NCI-H2227 (cell line): ENCODE data around the gene CCDC63.

ENCODE experiments used
- DNase-seq: peaks from one replicate; lab custom pipeline; 2025; ENCODE audit not compliant: unreplicated experiment; lab: John Stamatoyannopoulos, UW

CCDC63 gene

GRCh38 chr12:110883251-110883650, 36.5 kb downstream of the CCDC63 start:
- DNase-seq: no peak

- DNase-seq: peak; percentile 46
Observed at GRCh38 chr12:110885152-110885840, 38.5 kb downstream of the CCDC63 start.

- DNase-seq: no peak
Observed at GRCh38 chr12:110888256-110888991, 41.6 kb downstream of the CCDC63 start.

DNA sequence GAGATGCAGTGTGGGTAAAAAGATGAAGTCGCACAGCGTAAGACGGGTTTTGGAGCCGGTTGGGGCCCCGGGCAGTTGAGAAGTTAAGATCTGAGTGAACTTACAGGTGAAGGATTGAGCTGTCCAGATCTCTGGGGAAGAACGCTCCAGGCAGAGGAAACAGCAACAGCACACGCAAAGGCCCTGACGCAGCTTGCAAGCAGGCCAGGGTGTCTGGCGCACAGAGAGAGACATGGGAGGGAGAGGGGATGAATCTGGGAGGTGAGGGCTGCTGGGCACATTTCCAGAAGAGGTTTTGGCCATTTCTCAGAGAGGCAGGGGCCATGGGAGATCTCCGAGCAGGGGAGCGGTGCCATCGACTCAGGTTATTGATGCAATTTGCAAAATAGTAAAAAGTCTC, 42.6 kb downstream of the CCDC63 start:
- no peak for DNase-seq

GRCh38 chr12:110893956-110894355, 47.2 kb downstream of the CCDC63 start:
- DNase-seq: no peak

- DNase-seq: no peak
Observed at GRCh38 chr12:110896559-110896958, 49.8 kb downstream of the CCDC63 start.

- DNase-seq: no peak
Observed at GRCh38 chr12:110901401-110901800, 54.6 kb downstream of the CCDC63 start.

GRCh38 chr12:110903511-110903910, 56.7 kb downstream of the CCDC63 start:
- DNase-seq: no peak

DNA sequence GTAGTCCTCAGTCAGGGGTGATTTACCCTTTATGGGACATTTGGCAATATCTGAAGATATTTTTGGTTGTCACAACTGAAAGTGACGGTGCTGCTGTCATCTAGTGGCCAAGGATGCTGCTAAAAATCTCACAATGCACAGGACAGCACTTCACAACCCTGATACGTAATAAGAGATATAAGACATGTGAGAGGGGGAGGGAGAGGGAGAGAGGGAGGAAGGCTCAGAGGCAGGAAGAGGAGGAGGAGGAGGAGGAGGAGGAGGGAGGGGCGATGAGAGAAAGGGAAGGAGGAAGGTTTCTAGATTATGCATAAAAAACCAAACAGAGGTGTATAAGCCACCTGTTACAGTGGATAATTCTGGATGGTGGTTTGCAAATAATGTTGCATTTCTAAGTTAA, 59.3 kb downstream of the CCDC63 start:
- DNase-seq: no peak

- no peak for DNase-seq
Observed at GRCh38 chr12:110906516-110906915, 59.7 kb downstream of the CCDC63 start.

DNA sequence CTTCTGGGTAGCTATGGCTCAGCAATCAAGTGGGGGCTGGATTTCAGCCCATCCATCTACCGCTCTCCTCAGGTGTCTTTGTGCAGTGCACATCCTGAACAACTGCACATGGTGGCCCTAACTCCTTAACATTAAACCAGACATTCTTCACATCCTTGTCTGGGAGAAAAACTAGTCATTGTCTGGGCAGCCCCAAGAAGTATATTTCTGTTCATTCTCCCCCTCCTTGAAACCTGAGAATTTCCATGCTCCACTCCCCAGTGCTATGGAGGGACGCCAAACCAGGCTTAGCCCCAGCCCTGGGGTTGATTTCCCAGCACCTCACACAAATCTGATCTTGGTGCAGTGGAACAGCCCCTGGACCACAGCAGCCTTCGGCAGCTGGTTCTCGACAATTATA, 60.2 kb downstream of the CCDC63 start:
- no peak for DNase-seq

DNA sequence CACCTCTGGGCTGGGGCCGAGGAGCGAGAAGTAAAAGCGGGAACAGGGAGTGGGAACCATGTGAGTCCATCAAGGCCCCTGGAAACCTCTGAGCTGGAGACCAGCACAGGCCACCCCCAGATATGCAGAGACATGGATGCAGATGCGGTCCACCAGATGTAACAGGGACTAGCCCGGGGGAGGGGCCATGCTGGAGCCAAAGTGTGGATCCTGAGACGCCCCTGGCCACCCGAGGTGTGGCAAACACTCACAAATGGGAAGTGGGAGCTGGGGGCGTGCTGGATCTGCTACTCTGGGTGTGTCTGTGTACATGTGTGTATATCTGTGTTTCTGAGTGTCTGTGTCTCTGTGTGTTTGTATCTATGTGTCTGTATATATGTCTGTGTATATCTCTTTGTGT, 60.8 kb downstream of the CCDC63 start:
- no peak for DNase-seq

GRCh38 chr12:110908377-110909152, 61.8 kb downstream of the CCDC63 start:
- DNase-seq: no peak

DNA sequence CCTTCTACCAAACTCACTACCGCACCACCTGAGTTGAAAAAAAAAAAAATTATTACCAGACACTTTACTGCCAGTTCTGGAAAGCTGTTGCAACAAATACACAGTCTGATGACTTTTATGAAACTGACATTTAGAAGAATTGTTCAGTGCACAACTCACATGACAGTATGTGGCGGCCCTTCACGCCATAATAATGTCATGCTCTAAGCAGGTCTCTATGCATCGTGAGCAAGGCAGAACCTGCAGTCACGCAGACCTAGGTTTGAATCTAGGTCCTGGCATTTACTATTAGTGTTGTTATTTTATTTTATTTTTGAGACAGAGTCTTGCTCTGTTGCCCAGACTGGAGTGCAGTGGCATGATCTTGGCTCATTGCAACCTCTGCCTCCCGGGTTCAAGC, 65.5 kb downstream of the CCDC63 start:
- no peak for DNase-seq

DNA sequence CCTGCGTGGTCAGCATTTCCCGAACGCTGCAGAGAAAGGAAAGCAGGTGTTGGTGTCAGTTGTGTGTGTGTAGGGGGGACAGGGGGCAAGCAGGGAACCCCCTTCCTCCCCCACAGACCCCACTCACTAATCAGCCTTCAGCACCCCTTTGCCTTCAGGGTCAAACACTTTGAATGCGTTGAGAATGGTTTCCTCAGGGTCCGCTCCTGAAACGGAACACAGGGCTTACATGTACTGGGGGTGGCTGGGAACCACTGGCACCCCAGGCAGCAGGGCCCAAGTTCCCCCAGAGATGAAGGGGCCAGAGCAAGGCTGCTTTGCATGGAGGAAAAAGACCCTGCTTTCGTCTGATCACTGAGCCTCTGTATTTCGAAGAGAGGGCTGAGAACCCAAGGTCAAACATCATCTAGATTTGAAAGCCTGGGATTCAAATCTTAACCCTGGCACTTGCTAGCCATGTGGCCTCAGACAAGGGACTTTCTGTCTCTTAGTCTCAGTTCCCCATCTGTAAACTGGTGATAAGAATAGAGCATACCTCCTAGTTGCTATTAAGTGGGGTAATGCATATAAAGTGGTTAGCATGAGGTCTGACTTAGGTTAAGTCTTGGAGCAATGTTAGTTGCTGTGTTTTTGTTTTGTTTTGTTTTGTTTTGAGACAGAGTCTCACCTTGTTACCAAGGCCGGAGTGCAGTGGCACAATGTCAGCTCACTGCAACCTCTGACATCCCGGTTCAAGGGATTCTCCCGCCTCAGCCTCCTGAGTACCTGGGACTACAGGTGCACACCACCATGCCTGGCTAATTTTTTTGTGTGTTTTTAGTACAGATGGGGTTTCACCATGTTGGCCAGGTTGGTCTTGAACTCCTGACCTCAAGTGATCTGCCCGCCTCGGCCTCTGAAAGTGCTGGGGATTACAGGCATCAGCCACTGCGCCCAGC, 66.6 kb downstream of the CCDC63 start:
- DNase-seq: no peak

GRCh38 chr12:110916295-110916875, 69.6 kb downstream of the CCDC63 start:
- no peak for DNase-seq

DNA sequence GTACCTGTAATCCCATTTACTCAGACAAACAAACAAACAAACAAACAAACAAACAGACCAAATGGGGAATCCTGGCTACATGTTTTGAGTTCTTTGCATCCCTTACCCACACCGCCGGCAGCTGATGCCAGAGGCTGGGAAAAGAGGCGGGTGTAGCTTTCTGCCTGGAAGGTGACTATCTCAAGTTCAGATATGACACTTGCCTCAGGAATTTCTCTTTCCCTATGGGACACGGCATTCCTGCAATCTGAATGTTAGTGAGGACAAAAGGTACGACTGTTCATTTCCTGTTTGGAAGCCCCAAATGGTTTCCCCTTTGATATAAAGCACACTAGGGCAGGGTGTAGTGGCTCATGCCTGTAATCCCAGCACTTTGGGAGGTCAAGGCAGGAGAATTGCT, 70.7 kb downstream of the CCDC63 start:
- no peak for DNase-seq

- DNase-seq: no peak
Observed at GRCh38 chr12:110917961-110918360, 71.2 kb downstream of the CCDC63 start.

DNA sequence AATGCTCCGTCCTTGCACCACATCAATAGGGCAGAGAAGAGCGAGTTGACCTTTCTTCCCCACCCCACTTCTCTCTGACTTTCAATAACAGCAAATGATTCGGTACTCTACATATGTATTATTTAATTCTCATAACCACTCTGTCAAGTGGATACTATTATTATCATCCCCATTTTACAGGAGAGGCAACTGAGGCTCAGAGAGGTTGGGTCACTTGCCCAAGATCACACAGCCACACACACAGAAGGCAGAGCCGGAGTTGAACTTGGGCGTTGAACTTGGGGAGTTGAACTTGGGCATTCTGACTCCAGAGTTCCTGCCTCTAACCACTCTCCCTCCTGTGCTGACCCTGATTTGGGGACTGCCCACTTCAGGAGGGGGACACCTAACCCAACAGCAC, 72.9 kb downstream of the CCDC63 start:
- no peak for DNase-seq

DNA sequence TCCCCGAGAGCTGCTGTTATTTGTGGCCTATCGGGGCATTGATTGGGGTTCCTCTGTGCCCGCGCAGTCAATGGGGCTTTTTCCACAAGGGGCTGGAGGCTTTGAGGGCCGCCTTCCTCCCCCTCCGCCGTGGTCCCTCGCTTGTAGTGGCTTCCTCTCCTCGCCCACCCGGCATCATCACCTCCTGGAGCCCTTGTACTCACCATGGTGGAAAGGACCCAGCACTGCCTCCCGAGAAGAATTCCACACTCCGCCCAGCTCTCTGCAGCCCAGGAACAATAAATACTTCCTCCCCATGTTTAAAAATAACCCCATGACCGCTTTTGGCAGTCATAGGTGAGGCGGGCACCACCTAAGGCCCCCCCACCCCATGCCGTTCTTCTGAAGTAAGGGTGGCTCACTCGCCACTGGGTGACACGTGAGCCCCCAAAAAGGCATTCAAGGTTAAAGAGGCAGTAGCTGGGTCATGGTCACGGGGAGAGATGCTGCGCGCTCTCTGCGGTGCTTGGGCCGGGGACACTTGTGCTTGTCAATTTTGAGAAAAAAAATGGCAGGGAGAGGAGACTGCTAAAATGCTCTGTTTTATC, 73.6 kb downstream of the CCDC63 start, which contains the start of gene MYL2:
TSS of gene MYL2 (minus strand) at position 256 of the 587 bp plus-strand sequence. CDS start at position 206, 50 bp downstream.
- DNase-seq: no peak
